Activated T-cell treated with anti-CD3 and anti-CD28 coated beads, Interleukin-2, amount 50 U/mL, for 4 hours (primary cell): ENCODE measurements around the gene CLDN12. TPM values are rescaled to one million over a fixed set of nuclear protein-coding genes. Genes with fewer than 3 reads are reported as not detected.
A peak's percentile ranks its signal among the peaks of the same experiment; 100 is the strongest.

Experiments used
- ATAC-seq, 2 donors: fragments of 200-7000 bp; cut with Tn5 transposase; one replicate each; pipeline ENCODE4 v1.10.0; 2021
- DNase-seq: peaks from one replicate; pipeline ENCODE4 v3.0.0-alpha.2; 2020
- H3K27me3 Mint-ChIP-seq: one replicate; pipeline ENCODE4 v1.8.0; 2021; ENCODE audit warnings: low read depth, mixed read lengths
- H3K36me3 Mint-ChIP-seq: one replicate; pipeline ENCODE4 v1.8.0; 2022; ENCODE audit warnings: mixed read lengths; ENCODE audit not compliant: insufficient read depth
- H3K4me1 Mint-ChIP-seq: one replicate; pipeline ENCODE4 v1.8.0; 2021; ENCODE audit warnings: low read depth, mixed read lengths
- H3K4me3 Mint-ChIP-seq: one replicate; pipeline ENCODE4 v1.8.0; 2021; ENCODE audit warnings: mild to moderate bottlenecking, moderate library complexity, mixed read lengths
- H3K9me3 Mint-ChIP-seq: one replicate; pipeline ENCODE4 v1.8.0; 2021; ENCODE audit warnings: mixed read lengths
- total RNA-seq, 3 donors: library from RNA; stranded (reverse); gene quantifications; one replicate each; pipeline ENCODE4 v1.2.1, GENCODE V29; 2021

CLDN12 gene
- total RNA-seq, 3 donors from 2014 or later, result 1.1 to 2.3 (median 1.6) TPM

GRCh38 chr7:90412458-90413184 is 9.4 kb downstream of the CLDN12 start:
- Mint-ChIP-seq H3K9me3 (no peaks in the 10 kb centered on the region), H3K27me3 (no peaks in the 10 kb centered on the region), H3K36me3 (peaks cover 2% of the 10 kb centered on the region), H3K4me1 (no peaks in the 10 kb centered on the region), H3K4me3 (no peak overlapping the region)
- DNase-seq, result no peak
- no peak for ATAC-seq

GRCh38 chr7:90413185-90413528 is 9.9 kb downstream of the CLDN12 start:
- no peaks in the 10 kb centered on the region for H3K9me3 Mint-ChIP-seq
- no peaks in the 10 kb centered on the region for H3K4me1 Mint-ChIP-seq
- H3K27me3 Mint-ChIP-seq, result no peaks in the 10 kb centered on the region
- no peaks in the 10 kb centered on the region for H3K36me3 Mint-ChIP-seq
- DNase-seq, result no peak
- no peak for ATAC-seq
- H3K4me3 Mint-ChIP-seq, result no peak overlapping the region

DNA sequence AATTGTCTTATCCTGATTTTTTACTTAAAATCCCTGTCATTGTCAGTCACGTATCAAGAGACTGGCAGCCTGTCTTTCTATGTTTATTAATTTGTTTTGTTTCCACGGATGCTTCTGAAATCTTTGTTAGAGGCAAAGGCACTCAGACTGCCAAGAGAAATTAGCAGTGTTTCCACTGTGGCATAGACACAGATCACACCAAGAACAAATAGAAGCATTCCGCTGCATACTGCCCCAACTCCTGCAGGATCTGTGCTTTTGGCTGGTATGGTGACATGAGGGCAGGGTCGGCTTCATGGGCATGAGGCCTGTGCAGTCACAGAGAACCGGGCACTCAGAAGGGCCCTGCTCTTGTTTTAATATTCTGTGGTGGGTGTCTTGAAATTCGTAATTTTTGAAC is 18.4 kb downstream of the CLDN12 start:
- DNase-seq, result no peak
- H3K36me3 Mint-ChIP-seq, result no peaks in the 10 kb centered on the region

DNA sequence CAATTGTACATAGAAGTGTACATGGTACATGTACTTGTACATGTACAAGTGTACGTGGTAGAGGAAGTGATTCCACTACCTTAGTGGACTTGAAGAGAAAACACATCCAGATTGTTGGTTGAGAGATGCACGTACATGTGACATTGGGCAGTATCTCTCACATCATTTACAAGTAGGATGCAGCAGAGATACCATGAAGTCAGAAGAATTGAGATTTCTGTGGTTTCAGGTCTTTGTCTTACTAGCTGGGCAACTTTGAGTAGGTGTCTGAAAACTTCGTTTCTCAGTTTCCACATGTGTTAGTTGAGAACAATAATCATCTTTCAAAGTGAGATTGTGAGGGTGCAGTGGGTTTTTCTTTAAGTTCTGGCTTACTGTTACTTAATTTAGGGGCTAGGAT is 21.5 kb downstream of the CLDN12 start:
- H3K9me3 Mint-ChIP-seq, result no peaks in the 10 kb centered on the region
- DNase-seq (no peak), ATAC-seq (peak; percentile 80 to 83)
- H3K4me3 Mint-ChIP-seq, result no peak overlapping the region
- H3K4me1 Mint-ChIP-seq, result peaks cover 14% of the 10 kb centered on the region
- peaks cover 2% of the 10 kb centered on the region for H3K27me3 Mint-ChIP-seq
- no peaks in the 10 kb centered on the region for H3K36me3 Mint-ChIP-seq

More for the DNA sequence above, 18.4 kb downstream of the CLDN12 start:
- H3K4me1 Mint-ChIP-seq, result peaks cover 14% of the 10 kb centered on the region
- no peaks in the 10 kb centered on the region for H3K27me3 Mint-ChIP-seq
- H3K9me3 Mint-ChIP-seq, result no peaks in the 10 kb centered on the region
- no peak for ATAC-seq
- no peak overlapping the region for H3K4me3 Mint-ChIP-seq

DNA sequence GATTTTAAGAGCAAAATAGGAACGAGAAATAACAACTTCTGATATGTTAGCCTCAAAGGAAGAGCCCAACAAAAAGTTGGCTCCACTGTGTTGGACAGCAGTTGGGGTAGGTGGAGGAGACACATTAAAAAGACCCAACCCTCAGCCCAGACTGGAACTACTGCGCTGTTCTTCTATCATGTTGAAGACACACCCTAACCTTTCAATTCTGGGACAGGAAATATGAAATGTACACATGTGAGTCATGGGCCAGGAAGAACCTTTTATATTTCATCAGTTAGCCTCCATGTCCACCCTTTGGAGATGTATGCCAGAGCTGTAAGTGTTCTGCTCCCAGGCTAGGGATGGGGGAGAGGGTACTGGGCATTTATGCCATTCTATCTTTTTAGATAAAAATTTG is 22.1 kb downstream of the CLDN12 start:
- DNase-seq (no peak), ATAC-seq (no peak)
- Mint-ChIP-seq H3K36me3 (no peaks in the 10 kb centered on the region), H3K4me1 (peaks cover 14% of the 10 kb centered on the region), H3K9me3 (no peaks in the 10 kb centered on the region), H3K4me3 (no peak overlapping the region), H3K27me3 (peaks cover 5% of the 10 kb centered on the region)

GRCh38 chr7:90430614-90431460 is 27.6 kb downstream of the CLDN12 start:
- no peaks in the 10 kb centered on the region for H3K36me3 Mint-ChIP-seq
- no peak overlapping the region for H3K4me3 Mint-ChIP-seq
- DNase-seq, result no peak
- peaks cover 4% of the 10 kb centered on the region for H3K9me3 Mint-ChIP-seq
- peaks cover 16% of the 10 kb centered on the region for H3K27me3 Mint-ChIP-seq
- H3K4me1 Mint-ChIP-seq, result peaks cover 1% of the 10 kb centered on the region
- no peak for ATAC-seq

DNA sequence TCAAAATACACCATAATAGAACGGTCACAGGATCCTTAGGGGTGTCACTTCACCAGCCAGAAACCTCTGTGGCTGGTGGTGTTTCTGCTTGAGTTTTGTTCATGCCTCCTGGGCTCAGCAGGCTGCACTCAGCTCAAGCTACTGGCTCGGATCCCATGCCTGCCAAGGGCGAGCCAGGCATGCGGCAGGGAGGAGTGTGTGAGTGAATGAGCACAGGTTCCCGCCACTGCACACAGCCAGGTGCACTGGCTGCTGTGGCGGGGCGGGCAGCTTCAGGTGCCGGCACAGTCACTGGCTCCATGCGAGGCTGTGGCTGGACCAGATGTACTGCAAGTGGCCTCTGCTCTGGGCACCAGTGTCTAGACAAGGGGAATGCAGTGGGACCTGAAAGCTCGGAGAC is 29.5 kb downstream of the CLDN12 start:
- ATAC-seq, result no peak
- H3K4me1 Mint-ChIP-seq, result no peaks in the 10 kb centered on the region
- H3K4me3 Mint-ChIP-seq, result no peak overlapping the region
- DNase-seq, result no peak
- no peaks in the 10 kb centered on the region for H3K36me3 Mint-ChIP-seq
- peaks cover 4% of the 10 kb centered on the region for H3K9me3 Mint-ChIP-seq
- H3K27me3 Mint-ChIP-seq, result peaks cover 16% of the 10 kb centered on the region

DNA sequence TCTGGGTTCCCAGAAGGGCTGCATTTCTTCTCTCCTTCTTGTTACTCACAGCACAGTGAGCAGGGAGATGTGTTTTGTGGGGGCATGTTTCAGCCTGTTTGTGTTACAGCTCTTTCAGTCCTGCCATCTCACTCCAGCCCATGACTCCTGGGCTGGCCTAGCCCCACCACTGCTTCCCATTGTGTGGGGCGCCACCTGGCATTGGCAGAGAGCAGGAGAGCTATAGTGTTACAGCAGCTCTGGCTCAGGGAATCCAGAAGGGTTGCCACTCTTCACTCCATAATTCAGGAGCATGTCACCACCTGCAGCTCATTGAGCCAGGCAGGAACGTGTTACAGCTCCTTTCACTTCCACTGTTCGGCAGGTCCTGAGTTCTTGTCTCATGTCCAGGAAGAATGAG is 30.0 kb downstream of the CLDN12 start:
- no peaks in the 10 kb centered on the region for H3K4me1 Mint-ChIP-seq
- H3K36me3 Mint-ChIP-seq, result no peaks in the 10 kb centered on the region
- DNase-seq (no peak), ATAC-seq (no peak)
- peaks cover 16% of the 10 kb centered on the region for H3K27me3 Mint-ChIP-seq
- H3K4me3 Mint-ChIP-seq, result no peak overlapping the region
- H3K9me3 Mint-ChIP-seq, result peaks cover 4% of the 10 kb centered on the region

- Mint-ChIP-seq H3K9me3 (no peaks in the 10 kb centered on the region), H3K36me3 (no peaks in the 10 kb centered on the region), H3K4me3 (no peak overlapping the region), H3K27me3 (peaks cover 7% of the 10 kb centered on the region), H3K4me1 (no peaks in the 10 kb centered on the region)
- ATAC-seq (no peak), DNase-seq (no peak)
Observed at GRCh38 chr7:90445633-90446032, 42.4 kb downstream of the CLDN12 start.

- Mint-ChIP-seq H3K4me1 (no peaks in the 10 kb centered on the region), H3K9me3 (no peaks in the 10 kb centered on the region), H3K36me3 (no peaks in the 10 kb centered on the region), H3K4me3 (no peak overlapping the region), H3K27me3 (peaks cover 7% of the 10 kb centered on the region)
- ATAC-seq (no peak), DNase-seq (no peak)
Observed at GRCh38 chr7:90446137-90446899, 43.1 kb downstream of the CLDN12 start.

GRCh38 chr7:90453259-90453891 is 50.1 kb downstream of the CLDN12 start:
- Mint-ChIP-seq H3K27me3 (peaks cover 11% of the 10 kb centered on the region), H3K4me1 (peaks cover 6% of the 10 kb centered on the region), H3K36me3 (no peaks in the 10 kb centered on the region), H3K4me3 (no peak overlapping the region), H3K9me3 (no peaks in the 10 kb centered on the region)
- no peak for ATAC-seq
- DNase-seq, result no peak

DNA sequence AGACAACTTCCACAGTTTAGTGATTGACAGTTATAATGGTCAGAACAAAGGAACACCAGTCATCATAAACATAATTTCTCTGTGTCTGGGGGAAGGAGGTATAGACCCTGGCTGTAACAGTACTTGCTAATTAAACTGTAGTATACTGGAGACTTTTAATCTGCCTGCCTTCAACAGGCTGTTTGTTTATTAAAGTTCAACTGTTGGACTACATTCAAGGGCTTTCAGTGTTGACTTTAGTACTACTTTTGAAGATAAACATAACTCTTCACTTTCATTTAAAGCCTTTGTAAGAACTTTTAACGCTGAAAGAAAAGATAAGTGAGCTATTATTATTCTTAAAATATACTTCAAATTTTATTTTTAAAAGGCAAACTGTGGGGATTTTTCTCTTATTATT is 50.7 kb downstream of the CLDN12 start:
- H3K36me3 Mint-ChIP-seq, result no peaks in the 10 kb centered on the region
- DNase-seq (no peak), ATAC-seq (no peak)
- no peak overlapping the region for H3K4me3 Mint-ChIP-seq
- peaks cover 6% of the 10 kb centered on the region for H3K4me1 Mint-ChIP-seq
- H3K9me3 Mint-ChIP-seq, result no peaks in the 10 kb centered on the region
- H3K27me3 Mint-ChIP-seq, result peaks cover 11% of the 10 kb centered on the region

GRCh38 chr7:90455163-90456030 is 52.1 kb downstream of the CLDN12 start:
- Mint-ChIP-seq H3K27me3 (peaks cover 11% of the 10 kb centered on the region), H3K4me1 (peaks cover 6% of the 10 kb centered on the region), H3K4me3 (peak overlapping the region; percentile 29), H3K9me3 (no peaks in the 10 kb centered on the region), H3K36me3 (no peaks in the 10 kb centered on the region)
- ATAC-seq (peak; percentile 53 to 54), DNase-seq (no peak)
